ENCODE results near the gene ULK4.
"Not testable (repeated sequence)": the region's sequence is repeated elsewhere in the genome, so short reads cannot be mapped to it uniquely, and the experiment has no call there.

Gene ULK4

GRCh38 chr3:41650406-41650805 is 311.5 kb downstream of the ULK4 start:
- Histone ChIP-seq H3K4me1 (ENCODE audit: insufficient read depth, poor library complexity, severe bottlenecking) (no peaks in the 10 kb centered on the region), H3K36me3 (ENCODE audit: low read depth) (no peaks in the 10 kb centered on the region), H3K4me3 (ENCODE audit: severe bottlenecking) (no peak overlapping the region), H3K9me3 (ENCODE audit: severe bottlenecking) (no peaks in the 10 kb centered on the region), H3K27me3 (ENCODE audit: insufficient read depth, poor library complexity, severe bottlenecking) (no peaks in the 10 kb centered on the region), H3K27ac (ENCODE audit: poor library complexity, severe bottlenecking) (no peak overlapping the region)
- ATAC-seq (ENCODE audit: low read depth) (no peak), DNase-seq (ENCODE audit: low spot score) (no peak)
- no peak for TF ChIP-seq CTCF (IDR thresholded peaks at IDR 0.05; ENCODE audit: poor library complexity, severe bottlenecking)

- no peak for ATAC-seq (ENCODE audit: low read depth)
- DNase-seq (ENCODE audit: low spot score) = no peak
- Histone ChIP-seq H3K4me1 (ENCODE audit: insufficient read depth, poor library complexity, severe bottlenecking) (no peaks in the 10 kb centered on the region), H3K27ac (ENCODE audit: poor library complexity, severe bottlenecking) (no peak overlapping the region), H3K9me3 (ENCODE audit: severe bottlenecking) (no peaks in the 10 kb centered on the region), H3K27me3 (ENCODE audit: insufficient read depth, poor library complexity, severe bottlenecking) (no peaks in the 10 kb centered on the region), H3K4me3 (ENCODE audit: severe bottlenecking) (no peak overlapping the region), H3K36me3 (ENCODE audit: low read depth) (no peaks in the 10 kb centered on the region)
- no peak for TF ChIP-seq CTCF (IDR thresholded peaks at IDR 0.05; ENCODE audit: poor library complexity, severe bottlenecking)
These were observed 312.7 kb downstream of the ULK4 start for GRCh38 chr3:41649129-41649739.

- not testable (repeated sequence) for ATAC-seq (ENCODE audit: low read depth); H3K4me3 ChIP-seq (ENCODE audit: severe bottlenecking); DNase-seq (ENCODE audit: low spot score); H3K4me1 ChIP-seq (ENCODE audit: insufficient read depth, poor library complexity, severe bottlenecking); H3K36me3 ChIP-seq (ENCODE audit: low read depth); H3K27me3 ChIP-seq (ENCODE audit: insufficient read depth, poor library complexity, severe bottlenecking); H3K27ac ChIP-seq (ENCODE audit: poor library complexity, severe bottlenecking); H3K9me3 ChIP-seq (ENCODE audit: severe bottlenecking)
These were observed 314.2 kb downstream of the ULK4 start for GRCh38 chr3:41647730-41648129.

- no peak for TF ChIP-seq CTCF (IDR thresholded peaks at IDR 0.05; ENCODE audit: poor library complexity, severe bottlenecking)
- Histone ChIP-seq H3K9me3 (ENCODE audit: severe bottlenecking) (peaks cover 2% of the 10 kb centered on the region), H3K4me1 (ENCODE audit: insufficient read depth, poor library complexity, severe bottlenecking) (no peaks in the 10 kb centered on the region), H3K27ac (ENCODE audit: poor library complexity, severe bottlenecking) (no peak overlapping the region), H3K36me3 (ENCODE audit: low read depth) (no peaks in the 10 kb centered on the region), H3K4me3 (ENCODE audit: severe bottlenecking) (no peak overlapping the region), H3K27me3 (ENCODE audit: insufficient read depth, poor library complexity, severe bottlenecking) (no peaks in the 10 kb centered on the region)
- peak; percentile 89 for ATAC-seq (ENCODE audit: low read depth)
- DNase-seq (ENCODE audit: low spot score) = no peak
These were observed 321.8 kb downstream of the ULK4 start for GRCh38 chr3:41640076-41640475.

DNA sequence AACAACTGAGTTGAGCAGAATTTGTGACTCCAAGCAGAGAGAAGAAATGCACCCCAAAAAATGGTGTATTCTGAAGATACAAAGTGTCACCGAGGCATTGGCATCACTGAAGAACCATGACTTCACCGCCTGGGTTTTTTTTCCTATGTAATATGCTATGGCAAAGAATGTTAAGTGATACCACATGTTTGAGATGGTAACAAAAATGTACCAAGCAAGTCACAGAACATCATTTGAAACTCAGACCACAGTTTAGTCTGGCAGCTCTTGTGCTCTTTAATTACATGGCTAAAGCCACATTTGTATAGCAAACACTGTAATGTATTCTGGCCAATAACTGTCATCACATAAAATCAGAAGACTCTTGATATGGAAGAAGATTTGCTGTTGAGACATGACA is 323.5 kb downstream of the ULK4 start:
- H3K27me3 ChIP-seq (ENCODE audit: insufficient read depth, poor library complexity, severe bottlenecking) = no peaks in the 10 kb centered on the region
- no peaks in the 10 kb centered on the region for H3K4me1 ChIP-seq (ENCODE audit: insufficient read depth, poor library complexity, severe bottlenecking)
- H3K9me3 ChIP-seq (ENCODE audit: severe bottlenecking) = peaks cover 2% of the 10 kb centered on the region
- no peak for TF ChIP-seq CTCF (IDR thresholded peaks at IDR 0.05; ENCODE audit: poor library complexity, severe bottlenecking)
- H3K27ac ChIP-seq (ENCODE audit: poor library complexity, severe bottlenecking) = no peak overlapping the region
- DNase-seq (ENCODE audit: low spot score) = no peak
- H3K36me3 ChIP-seq (ENCODE audit: low read depth) = no peaks in the 10 kb centered on the region
- ATAC-seq (ENCODE audit: low read depth) = no peak
- H3K4me3 ChIP-seq (ENCODE audit: severe bottlenecking) = no peak overlapping the region
